Activated naive CD4-positive, alpha-beta T cell treated with anti-CD3 and anti-CD28 coated beads, Interleukin-2, amount 50 U/mL, for 16 hours (primary cell): Measurements from ENCODE around the gene ZIC5.

ENCODE experiments used
- DNase-seq: peaks from one replicate; pipeline ENCODE4 v3.0.0-alpha.2; 2020

Gene ZIC5

GRCh38 chr13:99987154-99988019 is 15.8 kb upstream of the ZIC5 start:
- no peak for DNase-seq

- no peak for DNase-seq
These were observed 15.2 kb upstream of the ZIC5 start for GRCh38 chr13:99986741-99987140.

GRCh38 chr13:99985886-99986527 is 14.4 kb upstream of the ZIC5 start:
- DNase-seq = no peak

- no peak for DNase-seq
These were observed 13.8 kb upstream of the ZIC5 start for GRCh38 chr13:99985241-99985874.

GRCh38 chr13:99984461-99985240 is 13.1 kb upstream of the ZIC5 start:
- DNase-seq = no peak

- DNase-seq = no peak
These were observed 12.2 kb upstream of the ZIC5 start for GRCh38 chr13:99983499-99984401.

GRCh38 chr13:99982731-99983498 is 11.3 kb upstream of the ZIC5 start:
- no peak for DNase-seq

GRCh38 chr13:99982036-99982730 is 10.6 kb upstream of the ZIC5 start:
- DNase-seq = no peak

- DNase-seq = no peak
These were observed 10.1 kb upstream of the ZIC5 start, which contains the start of gene ZIC2 for GRCh38 chr13:99981735-99982035. ZIC2 (plus strand) TSS chr13:99981784; CDS start chr13:99982065, 281 bp downstream.

- no peak for DNase-seq
These were observed 9.5 kb upstream of the ZIC5 start for GRCh38 chr13:99980824-99981734.

- peak; percentile 70 for DNase-seq
These were observed 8.7 kb upstream of the ZIC5 start for GRCh38 chr13:99980201-99980823.

- no peak for DNase-seq
These were observed 8.1 kb upstream of the ZIC5 start for GRCh38 chr13:99979453-99980200.

- DNase-seq = no peak
These were observed 7.4 kb upstream of the ZIC5 start for GRCh38 chr13:99978799-99979452.

- no peak for DNase-seq
These were observed 6.6 kb upstream of the ZIC5 start for GRCh38 chr13:99977912-99978798.

GRCh38 chr13:99977334-99977911 is 5.9 kb upstream of the ZIC5 start:
- DNase-seq = no peak

GRCh38 chr13:99976575-99976974 is 5.0 kb upstream of the ZIC5 start:
- no peak for DNase-seq
